Kidney epithelial cell (primary cell): ENCODE results near the gene ARID1A. TPM values are rescaled to one million over a fixed set of nuclear protein-coding genes. Genes with fewer than 3 reads are reported as not detected.

Experiments
- DNase-seq: peaks from one replicate; pipeline ENCODE4 v3.0.0-alpha.2; 2010; ENCODE audit warnings: low read depth
- H3K27me3 ChIP-seq: 2 replicates; pipeline ENCODE4 v1.6.0; 2011; ENCODE audit warnings: low read length; ENCODE audit not compliant: control insufficient read depth, insufficient read depth
- H3K36me3 ChIP-seq: 2 replicates; pipeline ENCODE4 v1.5.1; 2011; ENCODE audit warnings: low read length; ENCODE audit not compliant: control insufficient read depth, insufficient read depth
- H3K4me3 ChIP-seq: 2 replicates; pipeline ENCODE4 v1.5.1; 2011; ENCODE audit warnings: low read depth, mild to moderate bottlenecking, control low read depth, low read length
- total RNA-seq: library from RNA; depleted of rRNA; stranded (reverse); fragments of >200 nt; gene quantifications from 2 replicates; pipeline ENCODE4 v1.2.3, GENCODE V29; 2015
- TF ChIP-seq, protein P1 (sequence below): IDR thresholded peaks from 2 replicates; pipeline ENCODE4 v1.5.1; 2011; ENCODE audit warnings: mild to moderate bottlenecking, moderate library complexity, low read length, control low read depth, inconsistent platforms; ENCODE audit not compliant: insufficient read depth, poor library complexity, severe bottlenecking

Gene ARID1A
- total RNA-seq, 1 donor from 2014 or later, result 43.7 TPM

DNA sequence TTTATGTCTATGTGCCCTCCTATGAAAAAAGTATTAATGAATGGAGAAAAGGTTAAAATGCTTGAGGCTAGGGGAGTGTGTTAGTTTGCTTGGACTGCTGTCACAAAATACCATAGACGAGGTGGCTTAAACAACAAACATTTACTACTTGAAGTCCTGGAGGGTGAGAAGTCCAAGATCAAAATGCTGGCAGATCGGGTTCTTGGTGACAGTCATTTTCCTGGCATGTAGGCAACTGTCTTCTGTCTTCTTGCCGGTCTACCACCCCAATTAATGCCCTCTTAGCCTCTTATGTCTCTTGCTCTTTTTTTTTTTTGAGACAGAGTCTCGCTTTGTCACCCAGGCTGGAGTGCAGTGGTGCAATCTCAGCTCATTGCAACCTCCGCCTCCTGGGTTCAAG is 15.0 kb downstream of the ARID1A start:
- peaks cover 2% of the 10 kb centered on the region for H3K36me3 ChIP-seq
- no peak for DNase-seq
- TF ChIP-seq, protein P1, sequence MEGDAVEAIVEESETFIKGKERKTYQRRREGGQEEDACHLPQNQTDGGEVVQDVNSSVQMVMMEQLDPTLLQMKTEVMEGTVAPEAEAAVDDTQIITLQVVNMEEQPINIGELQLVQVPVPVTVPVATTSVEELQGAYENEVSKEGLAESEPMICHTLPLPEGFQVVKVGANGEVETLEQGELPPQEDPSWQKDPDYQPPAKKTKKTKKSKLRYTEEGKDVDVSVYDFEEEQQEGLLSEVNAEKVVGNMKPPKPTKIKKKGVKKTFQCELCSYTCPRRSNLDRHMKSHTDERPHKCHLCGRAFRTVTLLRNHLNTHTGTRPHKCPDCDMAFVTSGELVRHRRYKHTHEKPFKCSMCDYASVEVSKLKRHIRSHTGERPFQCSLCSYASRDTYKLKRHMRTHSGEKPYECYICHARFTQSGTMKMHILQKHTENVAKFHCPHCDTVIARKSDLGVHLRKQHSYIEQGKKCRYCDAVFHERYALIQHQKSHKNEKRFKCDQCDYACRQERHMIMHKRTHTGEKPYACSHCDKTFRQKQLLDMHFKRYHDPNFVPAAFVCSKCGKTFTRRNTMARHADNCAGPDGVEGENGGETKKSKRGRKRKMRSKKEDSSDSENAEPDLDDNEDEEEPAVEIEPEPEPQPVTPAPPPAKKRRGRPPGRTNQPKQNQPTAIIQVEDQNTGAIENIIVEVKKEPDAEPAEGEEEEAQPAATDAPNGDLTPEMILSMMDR, result no peak
- no peaks in the 10 kb centered on the region for H3K27me3 ChIP-seq
- no peak overlapping the region for H3K4me3 ChIP-seq

- Histone ChIP-seq H3K27me3 (no peaks in the 10 kb centered on the region), H3K36me3 (peaks cover 2% of the 10 kb centered on the region), H3K4me3 (no peak overlapping the region)
- TF ChIP-seq, protein P1, result no peak
- no peak for DNase-seq
Observed at GRCh38 chr1:26711777-26712176, 16.0 kb downstream of the ARID1A start.

DNA sequence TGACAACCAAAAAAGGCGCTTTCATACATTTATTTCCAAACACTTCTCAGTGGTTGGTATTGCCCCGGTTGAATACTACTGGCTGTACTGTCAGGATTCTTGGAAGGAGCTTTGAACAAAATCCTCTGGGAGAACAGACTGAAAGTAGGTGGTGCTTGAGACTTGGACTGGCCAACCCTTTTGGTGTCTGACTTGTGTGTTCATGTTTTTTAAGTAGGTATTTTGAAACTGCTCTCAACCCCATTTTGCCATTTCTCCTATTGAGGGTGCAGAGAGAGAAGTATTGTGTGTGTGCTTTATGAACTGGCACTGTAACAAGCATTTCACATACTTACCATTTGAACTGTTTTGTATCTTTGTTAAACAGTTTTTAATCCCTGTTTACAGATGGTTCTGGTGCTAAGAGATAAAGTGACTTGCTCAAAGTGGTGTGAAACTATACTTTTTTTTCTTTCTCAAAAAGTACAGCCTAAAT is 21.2 kb downstream of the ARID1A start:
- H3K4me3 ChIP-seq, result no peak overlapping the region
- H3K27me3 ChIP-seq, result no peaks in the 10 kb centered on the region
- peaks cover under 1% of the 10 kb centered on the region for H3K36me3 ChIP-seq
- DNase-seq, result no peak
- TF ChIP-seq, protein P1, result no peak

GRCh38 chr1:26719205-26719604 is 23.4 kb downstream of the ARID1A start:
- Histone ChIP-seq H3K27me3 (no peaks in the 10 kb centered on the region), H3K36me3 (no peaks in the 10 kb centered on the region), H3K4me3 (no peak overlapping the region)
- TF ChIP-seq, protein P1, result no peak
- no peak for DNase-seq

GRCh38 chr1:26721669-26722355 is 26.0 kb downstream of the ARID1A start:
- TF ChIP-seq, protein P1, result no peak
- Histone ChIP-seq H3K4me3 (no peak overlapping the region), H3K27me3 (no peaks in the 10 kb centered on the region), H3K36me3 (no peaks in the 10 kb centered on the region)
- no peak for DNase-seq
